Calu3 (cell line): ENCODE results near the gene UBAP1L. TPM values are rescaled to one million over a fixed set of nuclear protein-coding genes. Genes with fewer than 3 reads are reported as not detected.

Experiments used
- BruUV-seq: library from RNA; stranded (reverse); fragments of 400-500 nt; replicated peaks from 2 replicates; lab custom pipeline; 2021; lab: Mats Ljungman, UMichigan
- CTCF ChIA-PET: fragments of 300-600 bp; sonication (Branson Sonifier 250); formaldehyde crosslinking; loops from one replicate; lab custom pipeline; 2022; ENCODE audit warnings: antibody characterized with exemption; lab: Charles Lee
- DNase-seq: peaks from one replicate; pipeline ENCODE4 v3.0.0; 2022
- H3K27ac Mint-ChIP-seq: one replicate; pipeline ENCODE4 v1.8.0; 2022; ENCODE audit warnings: mixed read lengths; ENCODE audit not compliant: unreplicated experiment
- H3K27me3 Mint-ChIP-seq: one replicate; pipeline ENCODE4 v1.8.0; 2022; ENCODE audit warnings: mixed read lengths; ENCODE audit not compliant: unreplicated experiment
- H3K36me3 Mint-ChIP-seq: one replicate; pipeline ENCODE4 v1.8.0; 2022; ENCODE audit warnings: mild to moderate bottlenecking, moderate library complexity, mixed read lengths; ENCODE audit not compliant: insufficient read depth, unreplicated experiment
- H3K4me1 Mint-ChIP-seq: one replicate; pipeline ENCODE4 v1.8.0; 2022; ENCODE audit warnings: mild to moderate bottlenecking, low read depth, mixed read lengths; ENCODE audit not compliant: unreplicated experiment
- H3K4me3 Mint-ChIP-seq: one replicate; pipeline ENCODE4 v1.8.0; 2022; ENCODE audit warnings: mild to moderate bottlenecking, low read depth, moderate library complexity, mixed read lengths; ENCODE audit not compliant: unreplicated experiment
- H3K9me3 Mint-ChIP-seq: one replicate; pipeline ENCODE4 v1.8.0; 2022; ENCODE audit warnings: low read depth, mixed read lengths; ENCODE audit not compliant: unreplicated experiment
- intact Hi-C: fragments of 100-400 bp; cut with micrococcal nuclease; formaldehyde crosslinking; loops from one replicate; pipeline ENCODE4 v1.10.0; 2022; ENCODE audit not compliant: unreplicated experiment
- total RNA-seq: library from RNA; stranded (reverse); gene quantifications from 2 replicates; pipeline ENCODE4 v1.2.3, GENCODE V29; 2022
- TF ChIP-seq, protein P1 (sequence below): fragments of 200-600 bp; IDR thresholded peaks from one replicate; pipeline ENCODE4 v1.8.0; 2022; ENCODE audit warnings: antibody characterized with exemption; ENCODE audit not compliant: unreplicated experiment

The UBAP1L gene
- total RNA-seq, 1 experiment from 2014 or later: 5.2 TPM

DNA sequence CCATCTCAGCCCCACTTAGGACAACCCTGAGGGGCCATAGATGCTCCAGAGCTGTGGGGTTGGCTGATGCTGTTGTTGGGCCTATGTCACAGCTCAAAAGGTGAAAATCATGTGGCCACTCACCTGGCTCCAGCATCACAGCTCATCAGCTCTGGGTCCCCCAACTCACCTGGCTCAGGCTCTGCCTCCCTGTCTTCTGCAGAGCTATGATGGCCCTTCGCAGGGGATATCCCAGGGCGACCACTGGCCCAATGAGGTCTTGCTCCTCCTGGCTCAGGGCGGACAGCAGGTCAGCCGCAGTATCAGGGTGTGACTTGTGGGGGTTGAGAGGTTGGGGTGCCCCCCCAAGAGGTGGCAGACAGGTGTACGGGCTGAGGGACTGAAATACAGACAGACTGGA, 15.7 kb downstream of the UBAP1L start:
- peaks cover 27% of the 10 kb centered on the region for H3K36me3 Mint-ChIP-seq
- intact Hi-C loops: no loop called here
- H3K27ac Mint-ChIP-seq: no peak overlapping the region
- no peaks in the 10 kb centered on the region for H3K4me1 Mint-ChIP-seq
- CTCF ChIA-PET: no interaction called here
- no peaks in the 10 kb centered on the region for H3K27me3 Mint-ChIP-seq
- TF ChIP-seq, protein P1, sequence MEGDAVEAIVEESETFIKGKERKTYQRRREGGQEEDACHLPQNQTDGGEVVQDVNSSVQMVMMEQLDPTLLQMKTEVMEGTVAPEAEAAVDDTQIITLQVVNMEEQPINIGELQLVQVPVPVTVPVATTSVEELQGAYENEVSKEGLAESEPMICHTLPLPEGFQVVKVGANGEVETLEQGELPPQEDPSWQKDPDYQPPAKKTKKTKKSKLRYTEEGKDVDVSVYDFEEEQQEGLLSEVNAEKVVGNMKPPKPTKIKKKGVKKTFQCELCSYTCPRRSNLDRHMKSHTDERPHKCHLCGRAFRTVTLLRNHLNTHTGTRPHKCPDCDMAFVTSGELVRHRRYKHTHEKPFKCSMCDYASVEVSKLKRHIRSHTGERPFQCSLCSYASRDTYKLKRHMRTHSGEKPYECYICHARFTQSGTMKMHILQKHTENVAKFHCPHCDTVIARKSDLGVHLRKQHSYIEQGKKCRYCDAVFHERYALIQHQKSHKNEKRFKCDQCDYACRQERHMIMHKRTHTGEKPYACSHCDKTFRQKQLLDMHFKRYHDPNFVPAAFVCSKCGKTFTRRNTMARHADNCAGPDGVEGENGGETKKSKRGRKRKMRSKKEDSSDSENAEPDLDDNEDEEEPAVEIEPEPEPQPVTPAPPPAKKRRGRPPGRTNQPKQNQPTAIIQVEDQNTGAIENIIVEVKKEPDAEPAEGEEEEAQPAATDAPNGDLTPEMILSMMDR: no peak
- BruUV-seq: no TSS peak
- no peak overlapping the region for H3K4me3 Mint-ChIP-seq
- H3K9me3 Mint-ChIP-seq: no peaks in the 10 kb centered on the region
- DNase-seq: no peak

DNA sequence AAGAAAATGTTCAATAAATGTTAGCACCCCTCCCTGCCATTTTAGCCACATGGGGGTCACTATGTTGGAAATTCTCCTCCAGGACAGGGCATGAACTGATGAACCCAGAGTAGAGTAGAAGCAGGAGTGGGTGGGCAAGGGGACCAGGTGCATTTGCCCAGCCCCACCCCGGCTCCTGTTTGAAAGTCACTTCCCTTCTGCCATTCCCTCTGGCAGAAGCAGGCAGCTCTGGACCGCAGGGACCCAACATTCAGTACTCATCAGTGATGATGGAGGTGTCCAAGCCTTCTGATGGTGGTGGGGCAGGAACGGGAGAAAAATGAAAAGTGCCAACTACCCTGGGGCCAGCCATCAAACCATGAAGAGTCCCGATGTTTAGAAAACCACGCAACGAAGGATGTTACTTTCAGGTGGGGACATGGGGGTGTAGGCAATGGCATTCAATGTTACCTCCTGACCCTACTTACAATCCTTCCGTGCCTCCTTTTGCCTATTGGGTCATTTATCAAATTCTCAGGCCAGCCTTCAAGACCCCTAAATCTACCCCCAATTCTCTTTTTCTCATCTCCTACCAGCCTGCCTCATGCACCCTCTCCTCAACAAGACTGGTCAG, 17.2 kb downstream of the UBAP1L start:
- DNase-seq: no peak
- TF ChIP-seq, protein P1: no peak
- H3K27me3 Mint-ChIP-seq: no peaks in the 10 kb centered on the region
- no peak overlapping the region for H3K27ac Mint-ChIP-seq
- peaks cover 21% of the 10 kb centered on the region for H3K36me3 Mint-ChIP-seq
- BruUV-seq: no TSS peak
- CTCF ChIA-PET: no interaction called here
- H3K4me3 Mint-ChIP-seq: no peak overlapping the region
- no peaks in the 10 kb centered on the region for H3K9me3 Mint-ChIP-seq
- intact Hi-C loops: no loop called here
- no peaks in the 10 kb centered on the region for H3K4me1 Mint-ChIP-seq

- no peak overlapping the region for H3K4me3 Mint-ChIP-seq
- H3K9me3 Mint-ChIP-seq: no peaks in the 10 kb centered on the region
- CTCF ChIA-PET: no interaction called here
- H3K27me3 Mint-ChIP-seq: no peaks in the 10 kb centered on the region
- H3K27ac Mint-ChIP-seq: no peak overlapping the region
- intact Hi-C loops: no loop called here
- no peaks in the 10 kb centered on the region for H3K4me1 Mint-ChIP-seq
- TF ChIP-seq, protein P1: no peak
- BruUV-seq: no TSS peak
- peaks cover 21% of the 10 kb centered on the region for H3K36me3 Mint-ChIP-seq
- no peak for DNase-seq
Observed at GRCh38 chr15:65096481-65097385, 18.3 kb downstream of the UBAP1L start.

DNA sequence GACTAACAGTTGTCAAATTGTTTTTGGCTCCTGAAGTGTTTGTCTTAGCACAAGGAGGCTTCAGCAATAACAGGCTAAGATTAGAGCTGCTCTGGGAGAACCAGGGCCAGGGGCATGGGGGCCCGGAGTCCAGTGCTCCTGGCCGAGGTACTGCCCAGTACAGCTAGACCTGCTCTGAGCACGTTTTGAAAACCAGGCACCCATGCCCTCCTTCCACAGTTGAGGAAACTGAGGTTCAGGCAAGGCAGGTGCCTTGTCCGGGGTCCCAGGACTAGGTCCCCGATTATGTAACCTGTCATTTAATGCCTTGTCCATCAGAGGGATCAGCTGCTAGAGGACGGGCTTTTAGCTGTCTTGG, 19.3 kb downstream of the UBAP1L start:
- intact Hi-C loops: no loop called here
- TF ChIP-seq, protein P1: no peak
- H3K27ac Mint-ChIP-seq: no peak overlapping the region
- no peaks in the 10 kb centered on the region for H3K4me1 Mint-ChIP-seq
- H3K4me3 Mint-ChIP-seq: no peak overlapping the region
- CTCF ChIA-PET: interaction anchor here (1.1 kb wide), 1 partner anchor 10 kb away, joined by 3 read pairs; no protein-coding TSS in a partner anchor
- no TSS peak for BruUV-seq
- no peaks in the 10 kb centered on the region for H3K9me3 Mint-ChIP-seq
- no peaks in the 10 kb centered on the region for H3K27me3 Mint-ChIP-seq
- no peak for DNase-seq
- peaks cover 14% of the 10 kb centered on the region for H3K36me3 Mint-ChIP-seq
